ENCODE data around the gene PMIS2.

DNA sequence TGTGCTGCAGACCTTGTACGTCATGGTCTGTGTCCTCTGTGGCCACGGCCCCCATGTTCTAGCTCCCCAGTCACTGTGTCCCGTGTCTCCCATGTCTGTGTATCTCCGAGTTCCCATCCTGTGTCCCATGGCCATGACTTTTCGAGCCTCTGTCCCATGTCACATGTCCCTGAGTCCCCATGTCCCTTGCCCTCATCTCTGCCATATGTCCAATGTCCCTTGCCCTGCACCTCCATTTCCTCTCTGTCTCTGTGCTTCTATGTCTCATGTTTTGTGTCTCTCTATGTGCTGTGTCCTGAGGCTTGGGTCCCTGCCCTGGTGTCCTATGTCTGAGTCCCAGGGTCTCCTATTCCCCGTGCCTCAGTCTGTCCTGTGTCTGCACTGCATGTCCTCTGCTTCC lies 24.5 kb upstream of the PMIS2 start:
- TF ChIP-seq POLR2A (IDR thresholded peaks at IDR 0.05) = no peak
- TF ChIP-seq, protein P1, sequence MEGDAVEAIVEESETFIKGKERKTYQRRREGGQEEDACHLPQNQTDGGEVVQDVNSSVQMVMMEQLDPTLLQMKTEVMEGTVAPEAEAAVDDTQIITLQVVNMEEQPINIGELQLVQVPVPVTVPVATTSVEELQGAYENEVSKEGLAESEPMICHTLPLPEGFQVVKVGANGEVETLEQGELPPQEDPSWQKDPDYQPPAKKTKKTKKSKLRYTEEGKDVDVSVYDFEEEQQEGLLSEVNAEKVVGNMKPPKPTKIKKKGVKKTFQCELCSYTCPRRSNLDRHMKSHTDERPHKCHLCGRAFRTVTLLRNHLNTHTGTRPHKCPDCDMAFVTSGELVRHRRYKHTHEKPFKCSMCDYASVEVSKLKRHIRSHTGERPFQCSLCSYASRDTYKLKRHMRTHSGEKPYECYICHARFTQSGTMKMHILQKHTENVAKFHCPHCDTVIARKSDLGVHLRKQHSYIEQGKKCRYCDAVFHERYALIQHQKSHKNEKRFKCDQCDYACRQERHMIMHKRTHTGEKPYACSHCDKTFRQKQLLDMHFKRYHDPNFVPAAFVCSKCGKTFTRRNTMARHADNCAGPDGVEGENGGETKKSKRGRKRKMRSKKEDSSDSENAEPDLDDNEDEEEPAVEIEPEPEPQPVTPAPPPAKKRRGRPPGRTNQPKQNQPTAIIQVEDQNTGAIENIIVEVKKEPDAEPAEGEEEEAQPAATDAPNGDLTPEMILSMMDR (IDR thresholded peaks at IDR 0.05) = no peak
